ENCODE measurements around the gene KCTD16. TPM values are rescaled to one million over a fixed set of nuclear protein-coding genes. Genes with fewer than 3 reads are reported as not detected.

The KCTD16 gene
- total RNA-seq, 1 donor from 2014 or later, result not detected

- no peaks in the 10 kb centered on the region for H3K9me3 Mint-ChIP-seq
- H3K4me3 Mint-ChIP-seq, result no peak overlapping the region
- no peak for DNase-seq (ENCODE audit: low spot score)
- H3K27ac Mint-ChIP-seq, result no peak overlapping the region
- intact Hi-C loops (cut with micrococcal nuclease), result no loop called here
- no peaks in the 10 kb centered on the region for H3K4me1 Mint-ChIP-seq (ENCODE audit: low read depth)
- H3K36me3 Mint-ChIP-seq (ENCODE audit: low read depth), result no peaks in the 10 kb centered on the region
- no peaks in the 10 kb centered on the region for H3K27me3 Mint-ChIP-seq (ENCODE audit: insufficient read depth)
These were observed 283.1 kb downstream of the KCTD16 start for GRCh38 chr5:144453753-144454152.

GRCh38 chr5:144457160-144457559, 286.5 kb downstream of the KCTD16 start:
- Mint-ChIP-seq H3K27ac (no peak overlapping the region), H3K4me3 (no peak overlapping the region), H3K36me3 (ENCODE audit: low read depth) (no peaks in the 10 kb centered on the region), H3K27me3 (ENCODE audit: insufficient read depth) (no peaks in the 10 kb centered on the region), H3K9me3 (peaks cover 2% of the 10 kb centered on the region), H3K4me1 (ENCODE audit: low read depth) (no peaks in the 10 kb centered on the region)
- DNase-seq (ENCODE audit: low spot score), result no peak
- intact Hi-C loops (cut with micrococcal nuclease), result no loop called here

- Mint-ChIP-seq H3K4me1 (ENCODE audit: low read depth) (no peaks in the 10 kb centered on the region), H3K4me3 (no peak overlapping the region), H3K9me3 (peaks cover 3% of the 10 kb centered on the region), H3K27ac (no peak overlapping the region), H3K36me3 (ENCODE audit: low read depth) (no peaks in the 10 kb centered on the region), H3K27me3 (ENCODE audit: insufficient read depth) (no peaks in the 10 kb centered on the region)
- DNase-seq (ENCODE audit: low spot score), result no peak
- intact Hi-C loops (cut with micrococcal nuclease), result no loop called here
These were observed 287.5 kb downstream of the KCTD16 start for GRCh38 chr5:144458216-144458615.

- Mint-ChIP-seq H3K36me3 (ENCODE audit: low read depth) (no peaks in the 10 kb centered on the region), H3K27me3 (ENCODE audit: insufficient read depth) (peaks cover 2% of the 10 kb centered on the region), H3K4me3 (no peak overlapping the region), H3K27ac (no peak overlapping the region), H3K9me3 (peaks cover 3% of the 10 kb centered on the region), H3K4me1 (ENCODE audit: low read depth) (no peaks in the 10 kb centered on the region)
- DNase-seq (ENCODE audit: low spot score), result no peak
- intact Hi-C loops (cut with micrococcal nuclease), result no loop called here
These were observed 289.9 kb downstream of the KCTD16 start for GRCh38 chr5:144460600-144460999.

GRCh38 chr5:144462577-144462976, 291.9 kb downstream of the KCTD16 start:
- Mint-ChIP-seq H3K27ac (no peak overlapping the region), H3K27me3 (ENCODE audit: insufficient read depth) (peaks cover 2% of the 10 kb centered on the region), H3K4me1 (ENCODE audit: low read depth) (no peaks in the 10 kb centered on the region), H3K4me3 (no peak overlapping the region), H3K9me3 (peaks cover 3% of the 10 kb centered on the region), H3K36me3 (ENCODE audit: low read depth) (no peaks in the 10 kb centered on the region)
- intact Hi-C loops (cut with micrococcal nuclease), result no loop called here
- no peak for DNase-seq (ENCODE audit: low spot score)

- no peak overlapping the region for H3K27ac Mint-ChIP-seq
These were observed 293.0 kb downstream of the KCTD16 start for GRCh38 chr5:144463481-144464223.

GRCh38 chr5:144464306-144464705, 293.6 kb downstream of the KCTD16 start:
- Mint-ChIP-seq H3K4me3 (no peak overlapping the region), H3K36me3 (ENCODE audit: low read depth) (no peaks in the 10 kb centered on the region), H3K9me3 (peaks cover 3% of the 10 kb centered on the region), H3K27me3 (ENCODE audit: insufficient read depth) (peaks cover 2% of the 10 kb centered on the region), H3K4me1 (ENCODE audit: low read depth) (no peaks in the 10 kb centered on the region), H3K27ac (no peak overlapping the region)
- DNase-seq (ENCODE audit: low spot score), result no peak
- intact Hi-C loops (cut with micrococcal nuclease), result no loop called here

More at GRCh38 chr5:144463481-144464223, 293.0 kb downstream of the KCTD16 start:
- intact Hi-C loops (cut with micrococcal nuclease), result no loop called here
- peaks cover 3% of the 10 kb centered on the region for H3K9me3 Mint-ChIP-seq
- H3K4me3 Mint-ChIP-seq, result no peak overlapping the region
- H3K27me3 Mint-ChIP-seq (ENCODE audit: insufficient read depth), result peaks cover 2% of the 10 kb centered on the region
- no peak for DNase-seq (ENCODE audit: low spot score)
- H3K36me3 Mint-ChIP-seq (ENCODE audit: low read depth), result no peaks in the 10 kb centered on the region
- H3K4me1 Mint-ChIP-seq (ENCODE audit: low read depth), result no peaks in the 10 kb centered on the region

- no peak overlapping the region for H3K27ac Mint-ChIP-seq
- H3K4me3 Mint-ChIP-seq, result no peak overlapping the region
- no peaks in the 10 kb centered on the region for H3K4me1 Mint-ChIP-seq (ENCODE audit: low read depth)
- H3K9me3 Mint-ChIP-seq, result peaks cover 3% of the 10 kb centered on the region
- peaks cover 2% of the 10 kb centered on the region for H3K27me3 Mint-ChIP-seq (ENCODE audit: insufficient read depth)
- H3K36me3 Mint-ChIP-seq (ENCODE audit: low read depth), result no peaks in the 10 kb centered on the region
- DNase-seq (ENCODE audit: low spot score), result no peak
- intact Hi-C loops (cut with micrococcal nuclease), result no loop called here
These were observed 294.8 kb downstream of the KCTD16 start for GRCh38 chr5:144465441-144465840.

GRCh38 chr5:144467792-144468191, 297.1 kb downstream of the KCTD16 start:
- intact Hi-C loops (cut with micrococcal nuclease), result no loop called here
- Mint-ChIP-seq H3K4me3 (no peak overlapping the region), H3K36me3 (ENCODE audit: low read depth) (no peaks in the 10 kb centered on the region), H3K9me3 (no peaks in the 10 kb centered on the region), H3K27ac (no peak overlapping the region), H3K4me1 (ENCODE audit: low read depth) (no peaks in the 10 kb centered on the region), H3K27me3 (ENCODE audit: insufficient read depth) (peaks cover 2% of the 10 kb centered on the region)
- DNase-seq (ENCODE audit: low spot score), result no peak

GRCh38 chr5:144468571-144468970, 297.9 kb downstream of the KCTD16 start:
- no peaks in the 10 kb centered on the region for H3K9me3 Mint-ChIP-seq
- DNase-seq (ENCODE audit: low spot score), result no peak
- intact Hi-C loops (cut with micrococcal nuclease), result no loop called here
- no peak overlapping the region for H3K27ac Mint-ChIP-seq
- H3K4me3 Mint-ChIP-seq, result no peak overlapping the region
- H3K36me3 Mint-ChIP-seq (ENCODE audit: low read depth), result no peaks in the 10 kb centered on the region
- no peaks in the 10 kb centered on the region for H3K4me1 Mint-ChIP-seq (ENCODE audit: low read depth)
- H3K27me3 Mint-ChIP-seq (ENCODE audit: insufficient read depth), result peaks cover 2% of the 10 kb centered on the region

GRCh38 chr5:144469106-144469505, 298.4 kb downstream of the KCTD16 start:
- no peak overlapping the region for H3K4me3 Mint-ChIP-seq
- H3K27me3 Mint-ChIP-seq (ENCODE audit: insufficient read depth), result peaks cover 2% of the 10 kb centered on the region
- no peaks in the 10 kb centered on the region for H3K9me3 Mint-ChIP-seq
- no peaks in the 10 kb centered on the region for H3K36me3 Mint-ChIP-seq (ENCODE audit: low read depth)
- intact Hi-C loops (cut with micrococcal nuclease), result no loop called here
- no peaks in the 10 kb centered on the region for H3K4me1 Mint-ChIP-seq (ENCODE audit: low read depth)
- H3K27ac Mint-ChIP-seq, result no peak overlapping the region
- no peak for DNase-seq (ENCODE audit: low spot score)

GRCh38 chr5:144472221-144472620, 301.5 kb downstream of the KCTD16 start:
- H3K4me3 Mint-ChIP-seq, result no peak overlapping the region
- intact Hi-C loops (cut with micrococcal nuclease), result no loop called here
- no peaks in the 10 kb centered on the region for H3K27me3 Mint-ChIP-seq (ENCODE audit: insufficient read depth)
- H3K36me3 Mint-ChIP-seq (ENCODE audit: low read depth), result no peaks in the 10 kb centered on the region
- H3K4me1 Mint-ChIP-seq (ENCODE audit: low read depth), result no peaks in the 10 kb centered on the region
- DNase-seq (ENCODE audit: low spot score), result no peak
- H3K27ac Mint-ChIP-seq, result no peak overlapping the region
- no peaks in the 10 kb centered on the region for H3K9me3 Mint-ChIP-seq

- no peak for DNase-seq (ENCODE audit: low spot score)
These were observed 303.0 kb downstream of the KCTD16 start for GRCh38 chr5:144473650-144474049.

GRCh38 chr5:144478565-144478964, 307.9 kb downstream of the KCTD16 start:
- Mint-ChIP-seq H3K4me3 (no peak overlapping the region), H3K9me3 (no peaks in the 10 kb centered on the region), H3K36me3 (ENCODE audit: low read depth) (no peaks in the 10 kb centered on the region), H3K27ac (no peak overlapping the region), H3K27me3 (ENCODE audit: insufficient read depth) (no peaks in the 10 kb centered on the region), H3K4me1 (ENCODE audit: low read depth) (no peaks in the 10 kb centered on the region)
- no peak for DNase-seq (ENCODE audit: low spot score)
- intact Hi-C loops (cut with micrococcal nuclease), result no loop called here

More at GRCh38 chr5:144473650-144474049, 303.0 kb downstream of the KCTD16 start:
- Mint-ChIP-seq H3K9me3 (no peaks in the 10 kb centered on the region), H3K4me1 (ENCODE audit: low read depth) (no peaks in the 10 kb centered on the region), H3K27ac (no peak overlapping the region), H3K36me3 (ENCODE audit: low read depth) (no peaks in the 10 kb centered on the region), H3K27me3 (ENCODE audit: insufficient read depth) (no peaks in the 10 kb centered on the region), H3K4me3 (no peak overlapping the region)
- intact Hi-C loops (cut with micrococcal nuclease), result no loop called here
